ENCODE data around the gene PSMD12.

The PSMD12 gene

DNA sequence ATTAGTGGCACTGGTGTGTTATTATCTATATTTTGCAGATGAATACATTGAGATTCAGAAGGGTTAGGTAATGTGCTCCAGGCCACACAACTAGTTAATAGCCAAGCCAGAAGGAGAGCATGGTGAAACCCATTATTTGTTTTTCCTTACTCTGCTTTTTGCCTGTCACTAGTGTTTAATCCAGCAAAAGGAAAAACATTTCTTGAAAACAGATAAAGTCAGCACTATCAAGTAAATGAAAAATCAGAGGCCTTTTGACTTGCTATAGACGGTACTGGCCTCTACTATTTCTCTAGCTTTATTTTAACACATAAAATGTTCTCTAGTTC, 15.5 kb upstream of the PSMD12 start:
- no peaks in the 10 kb centered on the region for H3K27me3 ChIP-seq (ENCODE audit: control insufficient read depth, insufficient read depth, low read length)
- peaks cover 3% of the 10 kb centered on the region for H3K4me1 ChIP-seq
- H3K27ac ChIP-seq, result no peak overlapping the region
- no peak overlapping the region for H3K4me2 ChIP-seq (ENCODE audit: low read length)
- TF ChIP-seq CTCF (IDR thresholded peaks at IDR 0.05), result no peak
- H3K9ac ChIP-seq, result no peak overlapping the region
- no peaks in the 10 kb centered on the region for H3K79me2 ChIP-seq
- no peak overlapping the region for H2AFZ ChIP-seq
- no peaks in the 10 kb centered on the region for H3K9me3 ChIP-seq (ENCODE audit: control insufficient read depth, low read length)
- no peak overlapping the region for H3K4me3 ChIP-seq (ENCODE audit: low read depth, low read length)
- H3K36me3 ChIP-seq (ENCODE audit: control insufficient read depth, insufficient read depth, low read length), result no peaks in the 10 kb centered on the region

DNA sequence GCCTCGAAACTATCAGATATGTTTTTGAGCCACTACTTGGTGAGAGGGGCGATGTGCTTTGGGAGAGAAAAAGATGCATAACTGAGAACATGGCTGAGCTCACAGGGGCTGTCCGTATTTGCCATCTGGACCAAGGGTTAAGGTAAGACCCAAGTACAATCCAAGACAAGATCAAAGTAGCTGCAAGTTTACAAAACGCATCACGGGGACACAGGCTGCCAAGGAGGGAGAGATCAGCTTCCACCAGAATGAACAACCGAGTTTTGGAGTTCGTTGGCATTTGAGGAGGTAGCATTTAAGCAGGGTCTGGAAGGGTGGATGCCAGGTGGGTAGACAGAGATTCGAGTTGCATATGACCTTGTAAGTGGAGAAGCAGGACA, 12.9 kb upstream of the PSMD12 start:
- H3K9ac ChIP-seq, result no peak overlapping the region
- no peaks in the 10 kb centered on the region for H3K79me2 ChIP-seq
- peak overlapping the region; percentile 78 for H3K4me3 ChIP-seq (ENCODE audit: low read depth, low read length)
- no peaks in the 10 kb centered on the region for H3K36me3 ChIP-seq (ENCODE audit: control insufficient read depth, insufficient read depth, low read length)
- no peaks in the 10 kb centered on the region for H3K9me3 ChIP-seq (ENCODE audit: control insufficient read depth, low read length)
- peak overlapping the region; percentile 58 for H3K27ac ChIP-seq
- TF ChIP-seq CTCF (IDR thresholded peaks at IDR 0.05), result no peak
- peak overlapping the region; percentile 92 for H2AFZ ChIP-seq
- H3K4me2 ChIP-seq (ENCODE audit: low read length), result peak overlapping the region; percentile 96
- peaks cover 7% of the 10 kb centered on the region for H3K4me1 ChIP-seq
- H3K27me3 ChIP-seq (ENCODE audit: control insufficient read depth, insufficient read depth, low read length), result no peaks in the 10 kb centered on the region

- H3K27ac ChIP-seq, result peak overlapping the region; percentile 68
- no peaks in the 10 kb centered on the region for H3K36me3 ChIP-seq (ENCODE audit: control insufficient read depth, insufficient read depth, low read length)
- peak; percentile 22 for TF ChIP-seq CTCF (IDR thresholded peaks at IDR 0.05)
- no peaks in the 10 kb centered on the region for H3K27me3 ChIP-seq (ENCODE audit: control insufficient read depth, insufficient read depth, low read length)
- peak overlapping the region; percentile 44 for H3K9ac ChIP-seq
- H3K9me3 ChIP-seq (ENCODE audit: control insufficient read depth, low read length), result no peaks in the 10 kb centered on the region
- peak overlapping the region; percentile 96 for H3K4me2 ChIP-seq (ENCODE audit: low read length)
- H3K4me3 ChIP-seq (ENCODE audit: low read depth, low read length), result peak overlapping the region; percentile 78
- H2AFZ ChIP-seq, result peak overlapping the region; percentile 92
- H3K4me1 ChIP-seq, result peaks cover 7% of the 10 kb centered on the region
- H3K79me2 ChIP-seq, result no peaks in the 10 kb centered on the region
Observed at GRCh38 chr17:67378454-67379250, 12.3 kb upstream of the PSMD12 start.

- peak; percentile 37 for TF ChIP-seq CTCF (IDR thresholded peaks at IDR 0.05)
- Histone ChIP-seq H3K4me1 (peaks cover 7% of the 10 kb centered on the region), H3K79me2 (no peaks in the 10 kb centered on the region), H3K4me2 (ENCODE audit: low read length) (peak overlapping the region; percentile 96), H3K36me3 (ENCODE audit: control insufficient read depth, insufficient read depth, low read length) (no peaks in the 10 kb centered on the region), H3K4me3 (ENCODE audit: low read depth, low read length) (peak overlapping the region; percentile 78), H3K27ac (peak overlapping the region; percentile 68), H3K9ac (peak overlapping the region; percentile 44), H3K27me3 (ENCODE audit: control insufficient read depth, insufficient read depth, low read length) (no peaks in the 10 kb centered on the region), H2AFZ (peak overlapping the region; percentile 92), H3K9me3 (ENCODE audit: control insufficient read depth, low read length) (no peaks in the 10 kb centered on the region)
Observed at GRCh38 chr17:67377488-67378453, 11.4 kb upstream of the PSMD12 start.

Data from parathyroid adenoma (tissue), 2 donors.